Spleen (tissue), 7 donors: ENCODE measurements around the gene ATP12A.

Source experiments
- CTCF ChIP-seq, 11 experiments: fragments of 200-600 bp in 7 of 11; fragments of 450-650 bp in 4 of 11; sonication (generic) in 4 of 11; IDR thresholded peaks in 8 of 11; conservative IDR thresholded peaks in 3 of 11; 1 replicate in 7 of 11; 2 replicates in 4 of 11; pipeline versions ENCODE4 v1.4.0 to v1.8.0; 2016 to 2021; ENCODE audit warnings: antibody characterized with exemption in 11 of 11, inconsistent platforms in 4 of 11, mild to moderate bottlenecking in 1 of 11
- POLR2A ChIP-seq, 3 donors: fragments of 450-650 bp; IDR thresholded peaks; one replicate each; pipeline ENCODE4 v1.5.1; 2017; ENCODE audit warnings: antibody characterized with exemption in 3 of 3, mild to moderate bottlenecking in 1 of 3
- POLR2AphosphoS5 ChIP-seq, 3 donors: sonication (generic); formaldehyde crosslinking; IDR thresholded peaks; one replicate each; pipeline ENCODE4 v1.5.1; 2017; ENCODE audit warnings: antibody characterized with exemption in 3 of 3
- donor health status: DM: no; HTN: no; CAD: no; lungs with moderate emphysema.
- donor health status: DM: no; HTN: no; CAD: no.
- donor health status: DM: no; HTN: no; CAD: no.

GRCh38 chr13:24671386-24672113, 8.7 kb upstream of the ATP12A start:
- TF ChIP-seq POLR2AphosphoS5 (IDR thresholded peaks at IDR 0.05) = no peak
- peak in 9 of 11 experiments; percentile 11 to 52 (median 38) for TF ChIP-seq CTCF (IDR thresholded peaks at IDR 0.05 in 8 of 11, conservative IDR thresholded peaks at IDR 0.05 in 3 of 11)
- no peak for TF ChIP-seq POLR2A (IDR thresholded peaks at IDR 0.05)
